ENCODE data around the gene MOCS2.
A peak's percentile ranks its signal among the peaks of the same experiment; 100 is the strongest.

- TF ChIP-seq CTCF (conservative IDR thresholded peaks at IDR 0.05 in 1 of 2, IDR thresholded peaks at IDR 0.05 in 1 of 2; ENCODE audit: extremely low read depth in 1 of 2, insufficient read depth in 1 of 2, low read depth in 1 of 2, low read length in 2 of 2) (peak; percentile 77 to 80), EZH2 (IDR thresholded peaks at IDR 0.05; ENCODE audit: borderline replicate concordance, low read length) (no peak)
Measured at GRCh38 chr5:53095931-53096525, 13.5 kb downstream of the MOCS2 start.

All from mammary epithelial cell (primary cell).